Activated CD4-positive, alpha-beta T cell treated with anti-CD3 and anti-CD28 coated beads, Interleukin-2, amount 50 U/mL, for 4 hours (primary cell): Measurements from ENCODE around the gene AHCYL1.

Experiments used
- DNase-seq, 2 experiments: peaks; one replicate each; pipeline ENCODE4 v3.0.0-alpha.2; 2020

The AHCYL1 gene

GRCh38 chr1:110040548-110040947, 56.0 kb downstream of the AHCYL1 start:
- peak; percentile 22 to 35 for DNase-seq

GRCh38 chr1:110043016-110043415, 58.5 kb downstream of the AHCYL1 start:
- no peak for DNase-seq

GRCh38 chr1:110047463-110047862, 62.9 kb downstream of the AHCYL1 start:
- no peak for DNase-seq

- no peak for DNase-seq
These were observed 63.7 kb downstream of the AHCYL1 start for GRCh38 chr1:110048240-110048639.

GRCh38 chr1:110048923-110049601, 64.5 kb downstream of the AHCYL1 start:
- DNase-seq, result no peak

GRCh38 chr1:110049801-110050601, 65.4 kb downstream of the AHCYL1 start:
- DNase-seq, result no peak

- no peak for DNase-seq
These were observed 66.2 kb downstream of the AHCYL1 start for GRCh38 chr1:110050602-110051261.

GRCh38 chr1:110051262-110051648, 66.7 kb downstream of the AHCYL1 start:
- no peak for DNase-seq

- peak; percentile 58 to 67 for DNase-seq
These were observed 69.2 kb downstream of the AHCYL1 start for GRCh38 chr1:110053552-110054428.

GRCh38 chr1:110055493-110056284, 71.1 kb downstream of the AHCYL1 start:
- DNase-seq, result no peak

GRCh38 chr1:110056285-110056683, 71.7 kb downstream of the AHCYL1 start:
- DNase-seq, result no peak

GRCh38 chr1:110056776-110057175, 72.2 kb downstream of the AHCYL1 start:
- no peak for DNase-seq

- no peak for DNase-seq
These were observed 73.5 kb downstream of the AHCYL1 start for GRCh38 chr1:110057963-110058518.

- DNase-seq, result no peak
These were observed 74.0 kb downstream of the AHCYL1 start for GRCh38 chr1:110058591-110058990.

- no peak for DNase-seq
These were observed 74.7 kb downstream of the AHCYL1 start for GRCh38 chr1:110059133-110059863.

- DNase-seq, result peak; percentile 65
These were observed 75.6 kb downstream of the AHCYL1 start for GRCh38 chr1:110060034-110060661.

GRCh38 chr1:110060662-110061060, 76.1 kb downstream of the AHCYL1 start:
- no peak for DNase-seq

GRCh38 chr1:110061341-110061740, 76.8 kb downstream of the AHCYL1 start:
- no peak for DNase-seq

- no peak for DNase-seq
These were observed 78.0 kb downstream of the AHCYL1 start for GRCh38 chr1:110062612-110063011.

- no peak for DNase-seq
These were observed 79.2 kb downstream of the AHCYL1 start for GRCh38 chr1:110063781-110064180.
